Activated T-cell treated with anti-CD3 and anti-CD28 coated beads, Interleukin-2, amount 50 U/mL, for 72 hours (primary cell): ENCODE data around the gene ZC3H11A. TPM values are rescaled to one million over a fixed set of nuclear protein-coding genes. Genes with fewer than 3 reads are reported as not detected.
"Not testable (repeated sequence)": the region's sequence is repeated elsewhere in the genome, so short reads cannot be mapped to it uniquely, and the experiment has no call there.

ENCODE experiments used
- ATAC-seq, 2 donors: fragments of 150-1000 bp; cut with Tn5 transposase; replicated peaks in 1 of 2; 2 replicates each; pipeline ENCODE4 v1.10.0; 2021; ENCODE audit warnings: moderate library complexity in 2 of 2, mild to moderate bottlenecking in 1 of 2
- DNase-seq, 2 donors: peaks; one replicate each; pipeline ENCODE4 v3.0.0; 2021 to 2022; ENCODE audit warnings: mixed read lengths in 1 of 2
- H3K27ac Mint-ChIP-seq: one replicate; pipeline ENCODE4 v1.8.0; 2022; ENCODE audit warnings: mild to moderate bottlenecking, moderate library complexity, mixed read lengths
- H3K27me3 Mint-ChIP-seq: one replicate; pipeline ENCODE4 v1.8.0; 2022; ENCODE audit warnings: low read depth, mixed read lengths
- H3K36me3 Mint-ChIP-seq, 2 donors: one replicate each; pipeline ENCODE4 v1.8.0; 2022; ENCODE audit warnings: mixed read lengths in 2 of 2, mild to moderate bottlenecking in 1 of 2; ENCODE audit not compliant: insufficient read depth in 2 of 2
- H3K4me1 Mint-ChIP-seq: one replicate; pipeline ENCODE4 v1.8.0; 2022; ENCODE audit warnings: low read depth, mixed read lengths
- H3K4me3 Mint-ChIP-seq, 2 donors: one replicate each; pipeline ENCODE4 v1.8.0; 2022; ENCODE audit warnings: mild to moderate bottlenecking in 2 of 2, mixed read lengths in 2 of 2, moderate library complexity in 2 of 2
- H3K9me3 Mint-ChIP-seq, 2 donors: one replicate each; pipeline ENCODE4 v1.8.0; 2022; ENCODE audit warnings: mixed read lengths in 2 of 2
- total RNA-seq, 2 donors: library from RNA; stranded (reverse); gene quantifications; one replicate each; pipeline ENCODE4 v1.2.3, GENCODE V29; 2022

Gene ZC3H11A
- total RNA-seq, 2 donors from 2014 or later, result 140 to 141 TPM

DNA sequence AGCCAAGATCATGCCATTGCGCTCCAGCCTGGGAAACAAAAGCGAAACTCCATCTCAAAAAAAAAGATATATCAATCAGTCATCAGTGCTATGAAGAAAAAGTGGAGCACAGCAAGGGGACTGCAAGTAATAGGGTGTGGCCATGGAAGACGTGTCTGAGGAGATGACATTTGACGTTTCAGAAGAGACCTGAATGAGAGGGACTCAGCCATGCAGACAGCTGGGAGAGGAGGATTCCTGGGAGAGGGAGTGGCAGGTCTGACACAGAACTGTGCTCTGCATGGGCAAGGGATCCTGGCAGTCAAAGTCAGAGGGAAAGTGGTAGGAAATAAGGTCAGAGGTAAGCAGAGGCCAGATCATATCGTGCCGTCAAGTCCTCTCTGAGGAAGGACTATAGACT lies 27.2 kb upstream of the ZC3H11A start:
- H3K4me3 Mint-ChIP-seq, result peak overlapping the region; percentile 32 to 44

GRCh38 chr1:203769505-203770343 lies 25.7 kb upstream of the ZC3H11A start:
- DNase-seq, result no peak
- H3K27me3 Mint-ChIP-seq, result no peaks in the 10 kb centered on the region
- no peak for ATAC-seq
- H3K4me1 Mint-ChIP-seq, result peaks cover 46% of the 10 kb centered on the region
- no peaks in the 10 kb centered on the region for H3K9me3 Mint-ChIP-seq
- H3K36me3 Mint-ChIP-seq, result peaks cover 12 to 20% of the 10 kb centered on the region in 2 donors
- H3K27ac Mint-ChIP-seq, result peak overlapping the region; percentile 69
- H3K4me3 Mint-ChIP-seq, result no peak overlapping the region

More for the DNA sequence above, 27.2 kb upstream of the ZC3H11A start:
- ATAC-seq, result no peak
- H3K36me3 Mint-ChIP-seq, result peaks cover 10 to 17% of the 10 kb centered on the region in 2 donors
- H3K9me3 Mint-ChIP-seq, result no peaks in the 10 kb centered on the region
- DNase-seq, result no peak
- peaks cover 60% of the 10 kb centered on the region for H3K4me1 Mint-ChIP-seq
- H3K27ac Mint-ChIP-seq, result peak overlapping the region; percentile 59
- no peaks in the 10 kb centered on the region for H3K27me3 Mint-ChIP-seq

- no peak for ATAC-seq
- H3K27ac Mint-ChIP-seq, result peak overlapping the region; percentile 10
- H3K4me3 Mint-ChIP-seq, result no peak overlapping the region
- no peaks in the 10 kb centered on the region for H3K9me3 Mint-ChIP-seq
- H3K36me3 Mint-ChIP-seq, result peaks cover 8 to 23% of the 10 kb centered on the region in 2 donors
- no peak for DNase-seq
- H3K4me1 Mint-ChIP-seq, result peaks cover 32% of the 10 kb centered on the region
- H3K27me3 Mint-ChIP-seq, result no peaks in the 10 kb centered on the region
These were observed 23.5 kb upstream of the ZC3H11A start for GRCh38 chr1:203771901-203772301.

- ATAC-seq (no peak), DNase-seq (no peak)
- no peaks in the 10 kb centered on the region for H3K9me3 Mint-ChIP-seq
- H3K4me3 Mint-ChIP-seq, result no peak overlapping the region
- H3K36me3 Mint-ChIP-seq, result peaks cover 7 to 23% of the 10 kb centered on the region in 2 donors
- H3K27me3 Mint-ChIP-seq, result no peaks in the 10 kb centered on the region
- H3K4me1 Mint-ChIP-seq, result peaks cover 32% of the 10 kb centered on the region
- no peak overlapping the region for H3K27ac Mint-ChIP-seq
These were observed 22.6 kb upstream of the ZC3H11A start for GRCh38 chr1:203772836-203773235.

- Mint-ChIP-seq H3K4me1 (peaks cover 14% of the 10 kb centered on the region), H3K36me3 (peaks cover 5 to 13% of the 10 kb centered on the region in 2 donors), H3K4me3 (no peak overlapping the region), H3K27me3 (no peaks in the 10 kb centered on the region), H3K27ac (peak overlapping the region; percentile 84), H3K9me3 (no peaks in the 10 kb centered on the region)
- ATAC-seq, result no peak
- no peak for DNase-seq
These were observed 18.8 kb upstream of the ZC3H11A start for GRCh38 chr1:203776636-203777035.

- Mint-ChIP-seq H3K4me1 (peaks cover 14% of the 10 kb centered on the region), H3K4me3 (no peak overlapping the region), H3K27ac (peak overlapping the region; percentile 19), H3K27me3 (no peaks in the 10 kb centered on the region), H3K9me3 (no peaks in the 10 kb centered on the region), H3K36me3 (peaks cover 2 to 9% of the 10 kb centered on the region in 2 donors)
- ATAC-seq, result no peak
- DNase-seq, result no peak
These were observed 17.8 kb upstream of the ZC3H11A start for GRCh38 chr1:203777596-203777995.

DNA sequence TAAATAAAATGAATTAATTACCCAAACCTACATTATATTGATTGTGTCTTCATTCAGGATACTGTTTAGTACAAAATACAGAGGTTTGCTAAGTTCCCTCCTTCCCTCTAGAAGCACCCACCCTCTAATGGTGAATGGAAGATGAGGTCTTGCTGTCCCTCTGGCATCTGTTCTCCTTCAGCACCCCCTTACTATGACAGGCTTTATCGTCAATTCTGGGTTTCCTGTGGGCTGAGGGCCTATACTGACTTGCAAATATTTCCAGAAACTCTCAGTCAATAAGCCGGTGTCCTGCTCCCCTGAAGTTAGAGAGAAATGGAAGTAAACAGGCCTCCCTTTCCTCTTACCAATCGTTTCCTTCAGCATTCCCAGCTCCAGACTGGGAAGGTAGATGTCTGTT lies 17.3 kb upstream of the ZC3H11A start:
- Mint-ChIP-seq H3K27ac (no peak overlapping the region), H3K9me3 (no peaks in the 10 kb centered on the region), H3K27me3 (no peaks in the 10 kb centered on the region), H3K36me3 (peaks cover 2 to 7% of the 10 kb centered on the region in 2 donors), H3K4me1 (peaks cover 14% of the 10 kb centered on the region), H3K4me3 (no peak overlapping the region)
- ATAC-seq (no peak), DNase-seq (no peak)

DNA sequence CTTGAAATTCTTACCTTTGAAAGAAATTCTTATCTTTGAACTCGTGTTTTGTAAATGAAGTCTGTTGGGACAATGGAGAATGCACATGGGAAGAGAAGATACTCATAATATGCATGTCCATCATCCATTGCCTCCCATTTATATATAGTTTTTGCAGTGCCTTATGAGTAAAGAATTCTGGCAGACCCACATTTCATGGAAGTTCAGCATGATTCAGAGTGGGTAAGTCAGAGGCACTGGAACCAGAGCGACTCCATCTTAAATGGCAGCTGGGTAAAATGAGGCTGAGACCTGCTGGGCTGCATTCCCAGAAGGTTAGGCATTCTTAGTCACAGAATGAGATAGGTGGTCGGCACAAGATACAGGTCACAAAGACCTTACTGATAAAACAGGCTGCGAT lies 16.6 kb upstream of the ZC3H11A start:
- no peak for ATAC-seq
- Mint-ChIP-seq H3K4me1 (peaks cover 14% of the 10 kb centered on the region), H3K27ac (no peak overlapping the region), H3K4me3 (no peak overlapping the region), H3K9me3 (no peaks in the 10 kb centered on the region), H3K27me3 (no peaks in the 10 kb centered on the region), H3K36me3 (peaks cover under 1 to 4% of the 10 kb centered on the region in 2 donors)
- no peak for DNase-seq

DNA sequence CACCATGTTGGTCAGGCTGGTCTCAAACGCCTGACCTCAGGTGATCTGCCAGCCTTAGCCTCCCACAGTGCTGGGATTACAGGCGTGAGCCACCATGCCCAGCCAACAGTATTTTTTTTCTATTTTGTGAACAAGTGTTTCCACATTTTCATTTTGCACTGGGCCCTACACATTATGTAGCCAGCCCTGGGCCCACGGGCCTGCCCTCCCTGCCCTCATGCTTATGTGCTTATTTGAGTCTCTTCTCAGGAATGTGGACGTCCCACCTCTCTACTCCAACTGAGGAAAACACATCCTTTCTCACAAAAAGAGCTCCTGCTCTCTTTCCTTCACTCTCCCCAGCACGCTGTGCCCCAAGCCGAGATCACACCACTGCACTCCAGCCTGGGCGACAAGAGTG lies 13.5 kb upstream of the ZC3H11A start:
- ATAC-seq, result no peak
- no peaks in the 10 kb centered on the region for H3K36me3 Mint-ChIP-seq
- DNase-seq, result no peak

DNA sequence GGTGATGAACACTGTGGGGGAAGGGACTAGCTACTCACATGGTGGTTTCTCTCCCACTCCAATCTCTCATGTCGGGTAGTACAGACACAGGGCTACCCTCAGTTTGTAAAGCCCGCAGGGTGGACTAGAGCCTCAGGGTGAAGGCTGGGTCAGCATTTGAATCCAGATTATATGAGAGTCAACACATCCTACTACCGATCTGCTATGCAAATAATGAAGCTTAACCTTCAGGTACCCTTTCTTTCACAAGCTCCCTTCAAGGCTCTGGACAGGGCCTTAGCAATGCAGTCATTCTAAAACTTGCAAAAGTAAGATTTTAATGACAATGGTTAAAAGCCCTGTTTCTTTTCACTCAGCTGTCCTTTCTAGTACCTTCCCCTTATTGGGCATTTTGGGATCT lies 5.5 kb upstream of the ZC3H11A start:
- Mint-ChIP-seq H3K9me3 (peaks cover 0 to 2% of the 10 kb centered on the region in 2 donors), H3K27ac (no peak overlapping the region), H3K27me3 (no peaks in the 10 kb centered on the region), H3K4me3 (no peak overlapping the region), H3K4me1 (peaks cover 4% of the 10 kb centered on the region), H3K36me3 (no peaks in the 10 kb centered on the region)
- no peak for ATAC-seq
- no peak for DNase-seq

More for the DNA sequence above, 13.5 kb upstream of the ZC3H11A start:
- Mint-ChIP-seq H3K27me3 (no peaks in the 10 kb centered on the region), H3K9me3 (peaks cover 0 to 2% of the 10 kb centered on the region in 2 donors), H3K4me3 (no peak overlapping the region), H3K27ac (no peak overlapping the region), H3K4me1 (peaks cover 9% of the 10 kb centered on the region)

GRCh38 chr1:203791498-203791897 lies 3.9 kb upstream of the ZC3H11A start:
- DNase-seq (no peak), ATAC-seq (no peak)
- Mint-ChIP-seq H3K27me3 (no peaks in the 10 kb centered on the region), H3K27ac (no peak overlapping the region), H3K4me3 (no peak overlapping the region), H3K9me3 (no peaks in the 10 kb centered on the region), H3K4me1 (peaks cover 9% of the 10 kb centered on the region), H3K36me3 (peaks cover 5 to 7% of the 10 kb centered on the region in 2 donors)

DNA sequence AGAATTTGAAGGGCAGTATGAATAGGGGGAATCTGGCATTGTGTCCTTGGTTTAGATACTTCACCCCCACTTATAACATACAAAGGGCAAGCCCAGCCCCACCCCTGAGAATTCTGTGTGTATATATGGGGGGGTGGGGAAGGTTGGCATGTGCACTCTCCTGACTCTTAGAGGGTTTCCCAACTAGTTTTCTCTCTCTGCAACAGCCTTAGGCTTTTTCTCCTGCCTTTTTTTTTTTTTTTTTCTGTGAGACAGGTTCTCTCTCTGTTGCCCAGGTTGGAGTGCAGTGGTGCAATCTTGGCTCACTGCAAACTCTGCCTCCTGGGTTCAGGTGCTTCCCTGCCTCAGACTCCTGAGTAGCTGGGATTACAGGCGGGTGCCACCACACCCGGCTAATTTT lies 2.9 kb upstream of the ZC3H11A start:
- DNase-seq (no peak), ATAC-seq (no peak)
- no peak overlapping the region for H3K4me3 Mint-ChIP-seq
- peaks cover 12 to 13% of the 10 kb centered on the region in 2 donors for H3K36me3 Mint-ChIP-seq
- H3K27me3 Mint-ChIP-seq, result no peaks in the 10 kb centered on the region
- peaks cover 1 to 3% of the 10 kb centered on the region in 2 donors for H3K9me3 Mint-ChIP-seq
- H3K4me1 Mint-ChIP-seq, result peaks cover 19% of the 10 kb centered on the region
- H3K27ac Mint-ChIP-seq, result no peak overlapping the region

- peaks cover 17 to 23% of the 10 kb centered on the region in 2 donors for H3K36me3 Mint-ChIP-seq
- H3K27me3 Mint-ChIP-seq, H3K27ac Mint-ChIP-seq, H3K4me3 Mint-ChIP-seq, H3K9me3 Mint-ChIP-seq, ATAC-seq, DNase-seq: not testable (repeated sequence)
- peaks cover 30% of the 10 kb centered on the region for H3K4me1 Mint-ChIP-seq
These were observed 1.9 kb upstream of the ZC3H11A start for GRCh38 chr1:203793561-203793960.
